GM12873 (cell line): ENCODE data around the gene BACH2.

Source experiments
- TF ChIP-seq, protein P1 (sequence below): IDR thresholded peaks from 2 replicates; pipeline ENCODE4 v1.5.1; 2012; ENCODE audit warnings: low read depth, mild to moderate bottlenecking, moderate library complexity, low read length, control low read depth; ENCODE audit not compliant: insufficient read depth; ENCODE audit errors: missing control alignments

BACH2 gene

GRCh38 chr6:90326404-90327057 is 29.9 kb upstream of the BACH2 start:
- TF ChIP-seq, protein P1, sequence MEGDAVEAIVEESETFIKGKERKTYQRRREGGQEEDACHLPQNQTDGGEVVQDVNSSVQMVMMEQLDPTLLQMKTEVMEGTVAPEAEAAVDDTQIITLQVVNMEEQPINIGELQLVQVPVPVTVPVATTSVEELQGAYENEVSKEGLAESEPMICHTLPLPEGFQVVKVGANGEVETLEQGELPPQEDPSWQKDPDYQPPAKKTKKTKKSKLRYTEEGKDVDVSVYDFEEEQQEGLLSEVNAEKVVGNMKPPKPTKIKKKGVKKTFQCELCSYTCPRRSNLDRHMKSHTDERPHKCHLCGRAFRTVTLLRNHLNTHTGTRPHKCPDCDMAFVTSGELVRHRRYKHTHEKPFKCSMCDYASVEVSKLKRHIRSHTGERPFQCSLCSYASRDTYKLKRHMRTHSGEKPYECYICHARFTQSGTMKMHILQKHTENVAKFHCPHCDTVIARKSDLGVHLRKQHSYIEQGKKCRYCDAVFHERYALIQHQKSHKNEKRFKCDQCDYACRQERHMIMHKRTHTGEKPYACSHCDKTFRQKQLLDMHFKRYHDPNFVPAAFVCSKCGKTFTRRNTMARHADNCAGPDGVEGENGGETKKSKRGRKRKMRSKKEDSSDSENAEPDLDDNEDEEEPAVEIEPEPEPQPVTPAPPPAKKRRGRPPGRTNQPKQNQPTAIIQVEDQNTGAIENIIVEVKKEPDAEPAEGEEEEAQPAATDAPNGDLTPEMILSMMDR = no peak

GRCh38 chr6:90323706-90324105 is 27.1 kb upstream of the BACH2 start:
- TF ChIP-seq, protein P1 = no peak

DNA sequence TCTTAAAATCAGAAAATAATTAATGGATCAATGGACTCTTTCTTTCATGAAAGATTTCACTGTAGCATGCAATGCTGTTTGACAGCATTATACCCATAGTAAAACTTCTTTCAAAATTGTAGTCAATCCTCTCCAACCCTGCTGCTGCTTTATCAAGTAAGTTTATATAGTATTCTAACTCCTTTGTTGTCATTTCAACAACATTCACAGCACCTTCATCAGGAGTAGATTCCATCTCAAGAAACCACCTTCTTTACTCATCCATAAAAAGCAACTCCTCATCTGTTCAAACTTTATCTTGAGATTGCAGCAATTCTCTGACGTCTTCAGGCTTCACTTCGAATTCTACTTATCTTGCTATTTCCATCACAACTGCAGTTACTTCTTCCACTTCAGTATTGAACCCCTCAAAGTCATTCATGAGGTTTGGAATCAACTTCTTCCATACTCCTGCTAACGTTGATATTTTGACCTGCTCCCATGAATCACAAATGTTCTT is 26.4 kb upstream of the BACH2 start:
- TF ChIP-seq, protein P1 = no peak

DNA sequence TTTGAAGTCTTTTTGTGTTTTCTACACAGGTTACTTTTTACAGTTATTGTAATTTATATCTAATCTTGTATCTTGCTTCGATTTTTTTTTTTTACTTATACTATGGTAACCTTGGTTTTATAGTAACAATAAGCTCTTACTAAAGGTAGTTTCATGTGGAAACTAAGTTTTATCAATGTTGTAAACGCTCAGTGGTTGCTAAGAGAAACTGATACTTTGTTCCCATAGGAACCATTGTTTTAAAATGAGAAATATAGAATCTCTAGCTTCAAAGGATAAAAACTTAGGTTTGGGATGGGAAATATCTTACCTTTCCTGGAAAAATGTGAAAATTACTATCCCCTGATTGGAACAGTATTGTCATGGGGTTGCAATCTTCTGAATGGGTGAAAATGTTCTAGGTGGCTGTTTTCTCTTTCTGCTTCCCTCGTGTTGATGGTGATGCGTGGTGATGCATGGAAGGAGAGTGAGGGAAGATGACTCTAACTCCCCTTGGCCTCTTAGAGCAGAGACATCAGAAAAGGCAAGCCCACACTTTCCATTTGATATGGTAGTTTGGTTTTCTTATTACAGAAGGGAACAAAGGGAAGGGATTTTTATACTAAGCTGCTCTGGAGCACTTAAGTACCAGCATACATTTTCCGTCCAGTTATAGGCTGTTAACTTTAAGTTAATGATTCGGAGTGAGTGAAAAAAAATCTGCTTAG is 23.5 kb upstream of the BACH2 start:
- TF ChIP-seq, protein P1 = no peak

DNA sequence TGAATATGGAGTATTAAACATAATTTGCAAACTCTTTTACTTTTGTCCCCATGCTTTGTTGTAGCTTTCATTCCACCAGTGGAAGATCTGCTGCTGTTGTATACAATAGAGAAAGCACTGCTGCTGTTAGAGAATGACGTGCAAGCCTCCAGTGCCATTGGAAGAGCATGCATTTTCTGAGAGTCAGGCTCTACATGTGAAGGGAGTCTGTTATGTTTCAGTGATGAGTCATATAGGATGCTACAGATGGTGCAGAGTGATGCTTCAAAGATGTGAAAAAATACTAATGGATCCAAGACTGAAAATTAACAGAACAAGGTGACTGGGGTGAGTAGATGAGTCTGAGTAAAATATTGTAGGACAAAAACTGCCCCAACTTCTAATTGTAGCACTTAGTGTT is 22.4 kb upstream of the BACH2 start:
- TF ChIP-seq, protein P1 = no peak

GRCh38 chr6:90315986-90316385 is 19.3 kb upstream of the BACH2 start:
- TF ChIP-seq, protein P1 = no peak

DNA sequence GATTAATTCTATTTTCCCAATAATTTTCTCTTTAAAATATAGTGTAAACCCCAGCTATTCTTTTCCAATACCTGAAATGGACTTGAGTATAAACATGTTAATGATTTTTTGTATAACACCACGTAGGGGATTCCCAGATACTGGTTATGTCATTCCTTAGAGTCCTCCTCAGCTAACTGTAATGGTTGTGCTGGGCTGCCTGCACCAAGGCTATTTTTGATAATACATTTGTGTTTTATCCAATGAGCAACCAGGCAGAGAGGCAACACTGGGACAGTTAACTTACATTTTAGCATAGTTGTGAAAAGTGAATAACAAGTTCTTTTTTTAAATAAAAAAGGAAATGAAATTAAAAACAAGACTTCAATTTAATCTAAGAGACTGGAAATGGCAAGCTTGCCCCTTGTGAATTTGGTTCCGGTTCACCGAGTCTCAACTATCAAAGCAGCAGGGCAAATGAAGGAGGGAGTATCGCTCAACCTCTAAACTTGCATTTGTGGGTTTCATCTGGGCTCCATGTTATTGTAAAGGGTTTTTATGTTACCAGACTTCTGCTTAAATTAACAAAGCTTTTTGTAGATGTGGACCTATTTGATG is 18.8 kb upstream of the BACH2 start:
- TF ChIP-seq, protein P1 = no peak
